Measurements from ENCODE around the gene ZNF101. TPM values are rescaled to one million over a fixed set of nuclear protein-coding genes. Genes with fewer than 3 reads are reported as not detected.

The ZNF101 gene
- total RNA-seq, 1 donor from 2014 or later = 11.0 TPM

DNA sequence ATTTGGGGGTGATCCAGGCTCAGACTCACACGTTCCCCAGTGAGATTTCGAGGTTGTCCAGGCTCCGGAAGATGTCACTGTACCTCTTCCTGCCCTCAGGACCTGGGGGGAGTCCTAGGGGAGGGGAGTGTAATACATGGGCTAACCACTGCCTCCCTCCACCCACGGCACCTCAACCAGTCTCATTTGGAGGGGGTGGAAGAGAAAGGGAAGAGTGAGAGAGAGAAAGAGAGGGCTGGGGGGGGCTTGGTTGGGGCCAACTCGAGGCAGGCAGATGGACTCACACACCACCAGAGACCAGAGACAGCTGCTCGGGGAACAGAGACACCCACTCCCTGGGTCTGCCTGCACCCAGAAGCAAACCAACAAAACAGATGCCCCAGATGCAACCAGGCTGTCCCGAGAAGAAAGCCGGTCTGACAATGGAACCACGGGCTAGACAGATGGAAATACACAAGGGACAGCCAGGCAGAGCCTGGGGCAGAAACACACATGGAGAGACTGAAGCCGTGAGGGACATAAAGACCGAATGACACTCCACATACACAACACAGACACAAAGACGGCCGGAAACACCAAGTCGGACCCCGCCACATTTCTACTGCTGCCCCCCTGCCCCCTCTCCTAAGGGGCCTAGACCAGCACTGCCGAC, 26.0 kb upstream of the ZNF101 start:
- no peak for DNase-seq (ENCODE audit: low read depth, low spot score)

DNA sequence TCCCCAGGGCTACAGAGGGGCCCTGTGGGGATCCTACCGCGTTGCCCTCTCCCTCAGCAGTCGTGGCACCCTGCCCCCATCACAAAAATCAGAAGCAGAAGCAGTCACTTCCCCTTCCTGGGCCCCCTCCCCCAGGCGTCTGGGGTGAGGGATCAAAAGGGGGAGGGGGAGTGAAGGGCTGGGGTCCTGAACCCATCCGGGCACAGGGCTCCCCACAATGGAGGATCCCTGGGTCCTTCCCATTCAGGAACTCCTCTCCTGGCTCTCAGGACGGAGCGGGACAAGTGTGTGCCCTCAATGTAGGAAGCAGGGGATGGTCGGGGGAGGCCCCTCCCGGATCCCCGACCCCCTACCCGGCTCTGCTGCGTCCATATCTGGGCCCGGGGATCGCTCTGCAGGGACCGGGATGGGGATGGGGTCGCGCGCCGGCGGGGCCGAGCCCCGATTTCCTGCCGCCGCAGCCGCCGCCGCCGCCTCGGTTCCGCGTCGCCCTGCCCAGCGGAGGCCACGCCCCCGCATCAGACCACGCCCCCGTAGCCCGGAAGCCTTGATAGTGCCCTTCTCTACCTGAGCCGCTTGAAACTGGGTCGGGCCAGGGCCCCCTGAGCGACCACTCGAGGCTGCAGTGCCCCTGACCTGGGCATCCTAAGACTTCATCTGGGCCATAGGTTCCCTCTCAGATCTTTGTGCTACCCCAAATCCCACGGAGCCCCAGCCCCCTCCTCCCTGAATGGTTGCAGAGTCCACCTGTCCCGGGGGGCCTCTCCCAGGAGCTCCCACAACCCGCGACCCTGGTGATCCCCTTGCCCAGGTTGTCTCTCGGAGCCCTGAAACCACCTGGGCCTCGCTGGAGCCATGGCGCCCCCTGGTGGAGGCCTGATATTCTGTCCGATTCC, 25.2 kb upstream of the ZNF101 start, which contains the start of gene GMIP:
TSS of gene GMIP (minus strand) at position 500 of the 896 bp plus-strand sequence. CDS start at position 372, 128 bp downstream.
- no peak for DNase-seq (ENCODE audit: low read depth, low spot score)

DNA sequence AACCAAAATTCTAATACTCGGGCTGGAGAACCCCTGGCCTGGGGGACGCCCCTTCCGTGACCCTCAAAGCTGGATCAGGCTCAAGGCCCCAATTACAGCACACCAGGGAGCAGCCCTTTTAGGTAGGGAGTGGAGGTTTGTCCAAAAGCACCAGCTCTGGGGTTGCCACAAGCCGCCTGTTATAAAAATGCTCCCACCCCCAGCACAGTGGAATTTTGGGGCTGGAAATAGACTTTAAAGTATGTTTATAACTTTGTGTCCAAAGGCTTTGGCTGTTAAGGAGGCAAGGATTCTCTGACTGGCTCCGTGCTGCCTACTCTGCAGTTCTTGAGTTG, 24.6 kb upstream of the ZNF101 start:
- DNase-seq (ENCODE audit: low read depth, low spot score) = no peak

DNA sequence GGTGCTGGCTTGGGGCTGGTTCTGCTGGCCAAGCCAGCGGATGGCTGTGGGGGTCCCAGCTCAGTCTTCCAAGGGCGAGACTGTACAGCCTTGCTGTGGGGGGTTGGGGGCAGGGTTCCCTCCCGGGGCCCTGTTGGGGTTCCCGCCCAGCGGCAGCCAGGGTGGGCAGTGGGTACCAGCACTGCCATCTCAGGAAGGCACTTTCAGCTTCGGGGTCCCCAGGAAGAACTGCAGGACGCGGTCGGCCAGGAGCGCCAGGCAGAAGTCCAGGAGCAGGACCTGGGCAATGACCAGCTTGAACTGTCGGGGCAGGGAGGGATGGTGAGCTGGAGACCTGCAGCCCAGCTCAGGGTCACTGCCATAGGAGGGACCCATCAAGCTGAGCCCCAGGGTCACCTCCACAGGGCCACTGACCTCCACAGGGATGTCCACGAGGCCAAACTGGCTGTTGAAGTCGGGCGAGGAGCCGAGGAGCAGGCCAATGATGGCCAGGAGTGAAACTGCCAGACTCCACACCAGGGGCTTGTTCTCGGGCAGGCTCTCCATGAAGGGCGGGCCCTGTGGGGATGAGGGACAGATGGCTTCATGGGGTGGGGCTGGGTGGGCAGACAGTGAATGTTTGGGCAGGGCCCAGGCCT, 23.3 kb upstream of the ZNF101 start:
- DNase-seq (ENCODE audit: low read depth, low spot score) = no peak

DNA sequence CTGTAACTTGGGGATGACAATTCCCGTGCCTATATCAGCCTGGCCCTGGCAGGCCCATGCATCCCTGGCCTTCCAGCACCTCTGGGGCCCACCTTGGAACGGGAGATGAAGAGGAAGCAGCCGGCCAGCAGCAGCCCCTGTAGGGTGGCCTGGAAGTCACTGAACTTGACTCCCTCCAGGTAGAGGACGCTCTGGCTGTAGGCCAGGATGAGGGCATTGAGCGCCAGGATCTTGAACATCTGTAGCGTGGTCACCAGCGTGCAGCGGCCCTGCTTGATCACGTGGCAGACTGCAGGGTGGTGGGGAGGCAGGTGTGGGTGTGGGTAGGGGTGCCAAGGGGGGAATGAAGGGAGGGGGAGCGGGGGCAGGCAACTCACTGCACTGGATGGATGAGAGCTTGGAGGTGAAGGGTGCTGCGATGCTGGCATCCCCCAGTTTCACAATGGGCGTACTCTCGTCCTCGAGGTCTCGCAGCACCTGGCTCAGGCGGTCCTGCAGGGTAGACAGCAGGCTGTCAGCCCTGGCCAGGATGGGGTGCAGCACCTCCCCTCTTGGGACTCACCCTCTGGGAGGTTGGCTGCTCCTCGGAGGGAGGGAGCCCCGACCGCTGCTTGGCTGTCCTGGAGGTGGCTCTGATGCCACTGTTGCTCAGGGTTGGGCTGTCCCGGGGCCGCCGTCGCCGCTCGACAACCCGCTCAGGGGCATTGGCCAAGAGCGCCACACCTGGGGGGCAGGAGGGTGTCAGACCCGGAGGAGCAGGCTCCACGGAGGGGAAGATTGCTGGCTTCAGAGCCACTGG, 21.4 kb upstream of the ZNF101 start:
- DNase-seq (ENCODE audit: low read depth, low spot score) = no peak

DNA sequence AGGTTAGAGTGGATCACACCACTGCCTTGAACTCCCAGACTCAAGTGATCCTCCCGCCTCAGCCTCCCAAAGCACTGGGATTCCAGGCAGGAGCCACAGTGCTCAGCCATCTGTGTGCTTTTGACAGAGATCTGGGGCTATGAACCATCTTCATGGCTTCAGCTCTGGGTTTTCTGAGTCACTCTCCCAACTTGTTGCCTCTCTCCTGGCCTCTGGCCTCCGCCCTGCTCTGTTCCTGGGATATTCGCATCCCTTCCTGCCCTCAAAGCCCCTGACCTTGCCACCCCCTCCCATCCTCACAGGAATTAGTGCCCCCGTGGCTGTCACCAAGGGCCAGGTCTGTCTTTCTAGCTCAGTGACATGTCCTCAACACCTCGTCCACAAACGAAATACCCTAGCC, 19.5 kb upstream of the ZNF101 start:
- DNase-seq (ENCODE audit: low read depth, low spot score) = no peak

DNA sequence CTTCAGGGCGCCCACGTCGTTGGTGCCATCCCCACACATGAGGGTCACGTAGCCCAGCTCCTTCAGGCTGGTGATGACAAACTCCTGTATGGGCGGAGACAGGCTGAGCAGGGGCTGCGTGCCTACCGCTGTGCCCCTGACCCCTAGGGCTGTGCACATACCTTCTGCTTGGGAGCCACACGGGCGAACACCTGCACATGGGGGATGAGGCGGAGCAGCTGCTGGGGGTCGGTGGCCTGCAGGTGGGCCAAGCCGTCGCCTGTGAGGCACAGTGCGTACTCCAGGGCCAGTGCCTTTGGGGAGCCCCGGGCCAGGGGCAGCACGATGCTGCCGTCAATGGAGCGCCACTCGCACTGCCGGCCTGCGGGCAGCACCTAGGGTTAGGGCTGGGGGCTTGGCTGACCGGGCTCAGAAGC, 19.1 kb upstream of the ZNF101 start:
- no peak for DNase-seq (ENCODE audit: low read depth, low spot score)

DNA sequence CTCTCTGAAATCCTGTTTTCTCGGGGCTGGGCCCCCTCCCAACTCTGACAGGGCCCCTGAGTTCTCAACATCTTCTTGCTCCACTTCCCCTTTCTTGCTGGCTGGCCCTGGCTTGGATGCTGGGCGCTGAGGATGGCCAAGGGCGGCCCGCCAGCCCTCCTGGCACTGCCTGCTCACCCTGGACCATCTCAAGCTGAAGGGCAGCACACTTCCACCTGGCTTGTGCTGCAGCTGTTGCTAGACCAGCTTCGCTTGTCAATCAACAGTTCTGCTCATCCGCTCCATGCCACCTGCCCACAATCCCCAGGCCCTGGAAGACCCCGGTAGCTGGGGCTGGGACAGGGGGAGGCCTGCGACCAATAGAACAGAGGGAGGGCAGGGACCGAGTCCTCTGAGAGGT, 18.3 kb upstream of the ZNF101 start:
- no peak for DNase-seq (ENCODE audit: low read depth, low spot score)

DNA sequence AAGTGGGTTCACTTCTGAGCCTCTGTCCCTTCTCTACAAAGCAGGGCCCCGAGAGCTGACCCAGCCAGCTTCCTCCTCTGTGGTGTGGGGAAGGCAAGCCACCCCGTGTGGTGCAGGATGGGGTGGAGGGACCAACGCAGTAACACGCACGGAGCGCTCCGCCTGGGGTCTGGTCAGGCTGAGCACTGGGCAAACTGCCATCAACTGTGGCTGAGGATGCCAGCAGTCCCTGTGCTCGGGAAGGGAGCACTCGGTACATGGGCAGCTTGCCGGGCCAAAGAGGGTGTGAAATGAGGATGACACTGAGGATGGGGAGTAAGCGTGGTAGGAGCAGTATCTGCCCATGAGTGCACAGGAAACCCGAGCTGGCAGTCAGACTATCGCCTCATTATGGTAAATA, 17.6 kb upstream of the ZNF101 start:
- no peak for DNase-seq (ENCODE audit: low read depth, low spot score)

DNA sequence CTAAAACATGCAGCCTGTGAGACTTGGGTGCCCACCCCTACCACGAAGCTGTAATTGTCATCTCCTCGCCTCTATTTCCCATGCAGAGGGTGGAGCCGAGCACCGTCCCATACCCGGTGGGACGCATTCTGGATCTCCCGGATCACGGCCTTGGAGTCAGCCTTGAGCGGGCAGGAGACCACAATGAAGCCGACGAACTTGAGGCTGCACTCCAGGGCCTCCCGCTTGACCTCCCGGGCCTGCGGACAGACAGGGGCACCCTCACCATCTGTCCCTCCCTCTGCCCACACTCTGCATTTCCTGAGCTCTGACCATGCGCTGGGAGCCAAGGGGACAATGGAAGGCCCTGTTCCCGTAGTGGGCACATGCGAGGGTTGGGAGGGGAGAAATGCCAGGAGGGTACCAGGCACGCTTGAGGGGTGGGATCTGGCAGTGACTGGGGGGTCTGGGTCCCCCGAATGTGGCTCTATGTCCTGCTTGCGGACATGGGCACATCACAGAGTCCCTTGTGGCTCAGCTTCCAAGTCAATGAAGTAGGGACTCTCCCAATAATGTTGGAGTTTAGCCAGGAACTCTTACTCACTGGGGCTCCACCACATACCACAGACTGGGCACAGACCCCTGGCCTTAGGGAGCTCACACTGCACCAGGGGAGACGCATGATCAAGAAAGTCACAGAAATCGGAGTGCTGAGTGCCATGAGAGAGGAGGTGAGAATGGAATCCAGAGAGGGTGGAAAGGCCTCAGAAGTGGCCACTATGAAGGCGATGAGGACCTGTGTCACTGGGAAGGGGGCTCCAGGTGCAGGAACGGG, 15.9 kb upstream of the ZNF101 start:
- DNase-seq (ENCODE audit: low read depth, low spot score) = no peak

DNA sequence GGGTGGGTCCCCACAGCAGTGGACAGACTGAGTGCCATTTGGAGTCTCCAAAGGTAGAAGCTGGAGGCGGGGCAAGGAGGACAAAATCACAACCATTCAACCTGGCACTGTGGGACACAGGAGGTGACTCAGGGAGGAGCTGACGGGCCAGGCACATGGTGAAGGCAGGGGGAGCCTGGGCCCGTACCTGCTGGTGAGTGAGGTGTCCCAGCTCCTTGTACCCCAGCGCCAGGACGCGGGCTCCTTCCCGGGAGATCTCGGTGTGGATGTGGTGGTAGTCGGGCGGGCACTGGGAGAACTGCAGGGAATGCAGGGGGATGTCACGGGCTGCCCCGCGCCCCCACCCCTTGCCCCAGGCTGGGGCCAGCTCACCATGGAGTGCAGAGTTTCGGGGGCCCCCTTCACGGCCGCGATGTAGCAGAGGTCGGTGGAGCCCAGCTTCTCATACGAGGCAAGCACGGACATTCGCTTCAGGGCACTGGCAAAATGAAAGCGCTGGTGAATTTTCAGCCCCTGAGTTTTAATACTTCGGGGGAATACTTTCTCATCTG, 15.0 kb upstream of the ZNF101 start:
- no peak for DNase-seq (ENCODE audit: low read depth, low spot score)

DNA sequence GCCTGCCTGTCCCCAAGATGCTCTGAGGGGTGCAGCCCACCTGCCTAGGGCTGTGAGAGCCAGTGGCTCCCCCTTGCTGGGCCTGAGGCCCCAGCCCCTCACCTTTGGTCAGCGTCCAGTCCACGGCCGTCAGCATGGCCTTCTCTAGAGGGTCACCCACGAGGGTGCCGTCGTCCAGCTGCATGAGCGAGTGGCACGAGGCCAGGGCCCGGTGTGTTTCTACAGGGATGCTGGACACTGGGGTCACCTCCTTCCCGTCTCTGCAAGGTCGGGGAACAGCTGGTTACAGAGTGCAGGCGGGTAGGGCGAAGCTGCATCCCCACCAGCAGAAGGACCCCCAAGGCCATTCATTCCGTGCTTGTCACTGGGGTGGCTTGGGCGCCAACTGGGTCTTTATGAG, 14.2 kb upstream of the ZNF101 start:
- DNase-seq (ENCODE audit: low read depth, low spot score) = no peak

DNA sequence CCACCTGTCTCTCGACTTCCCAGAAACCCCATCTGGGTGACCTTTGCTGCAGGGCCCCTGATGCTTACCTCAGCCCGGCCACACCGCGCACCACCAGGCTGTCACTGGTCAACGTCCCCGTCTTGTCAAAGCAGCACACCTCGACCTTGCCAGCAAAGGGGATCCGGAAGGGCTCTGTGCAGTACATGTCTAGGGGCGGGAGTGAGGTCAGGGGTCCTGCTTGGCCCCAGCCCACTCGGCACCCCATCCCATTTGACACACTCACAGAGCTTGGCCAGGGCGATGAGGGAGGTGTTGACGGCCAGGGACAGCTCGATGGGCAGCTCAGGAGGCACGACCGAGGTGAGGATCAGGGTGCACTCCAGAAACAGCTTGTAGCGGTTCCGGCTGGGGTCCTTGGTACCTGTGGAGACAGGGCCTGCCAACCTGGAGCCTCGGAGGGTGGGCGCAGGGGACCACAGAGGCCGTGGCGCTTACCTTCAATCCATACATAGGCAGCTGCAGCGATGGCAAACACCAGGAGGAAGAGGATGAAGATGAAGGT, 13.5 kb upstream of the ZNF101 start:
- no peak for DNase-seq (ENCODE audit: low read depth, low spot score)

DNA sequence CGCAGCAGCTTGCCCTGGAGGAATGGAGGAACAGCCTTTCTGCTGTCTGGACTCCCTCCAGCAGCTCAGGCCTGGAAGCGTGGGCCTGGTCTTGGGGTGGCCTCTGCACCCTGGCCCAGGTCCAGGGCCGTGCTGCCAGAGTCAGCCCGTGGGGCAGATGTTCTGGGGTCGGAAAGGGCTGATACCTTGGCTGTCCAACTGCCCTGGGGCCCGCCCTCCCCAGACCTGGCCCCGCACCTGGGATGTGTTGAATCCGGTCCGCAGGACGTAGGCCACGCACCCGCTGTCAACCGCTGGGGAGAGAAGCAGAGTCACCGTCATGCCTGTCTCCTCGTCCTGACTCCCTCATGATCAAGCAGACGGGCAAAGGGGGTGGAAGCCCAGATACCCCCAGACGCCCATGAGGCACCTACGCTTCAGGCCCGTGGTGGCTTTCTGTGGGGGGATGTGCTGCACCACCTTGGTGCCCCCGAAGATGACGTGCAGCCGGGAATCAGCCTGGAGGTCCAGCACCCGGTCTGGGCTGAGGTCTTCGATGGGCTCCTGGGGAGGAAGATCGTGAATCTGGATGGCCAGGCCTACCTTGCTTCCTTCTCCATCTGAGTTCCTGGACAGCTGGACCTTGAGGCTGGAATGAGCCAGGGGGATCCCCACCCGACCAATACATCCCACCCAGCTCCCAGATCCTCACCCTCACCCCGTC, 12.8 kb upstream of the ZNF101 start:
- no peak for DNase-seq (ENCODE audit: low read depth, low spot score)

DNA sequence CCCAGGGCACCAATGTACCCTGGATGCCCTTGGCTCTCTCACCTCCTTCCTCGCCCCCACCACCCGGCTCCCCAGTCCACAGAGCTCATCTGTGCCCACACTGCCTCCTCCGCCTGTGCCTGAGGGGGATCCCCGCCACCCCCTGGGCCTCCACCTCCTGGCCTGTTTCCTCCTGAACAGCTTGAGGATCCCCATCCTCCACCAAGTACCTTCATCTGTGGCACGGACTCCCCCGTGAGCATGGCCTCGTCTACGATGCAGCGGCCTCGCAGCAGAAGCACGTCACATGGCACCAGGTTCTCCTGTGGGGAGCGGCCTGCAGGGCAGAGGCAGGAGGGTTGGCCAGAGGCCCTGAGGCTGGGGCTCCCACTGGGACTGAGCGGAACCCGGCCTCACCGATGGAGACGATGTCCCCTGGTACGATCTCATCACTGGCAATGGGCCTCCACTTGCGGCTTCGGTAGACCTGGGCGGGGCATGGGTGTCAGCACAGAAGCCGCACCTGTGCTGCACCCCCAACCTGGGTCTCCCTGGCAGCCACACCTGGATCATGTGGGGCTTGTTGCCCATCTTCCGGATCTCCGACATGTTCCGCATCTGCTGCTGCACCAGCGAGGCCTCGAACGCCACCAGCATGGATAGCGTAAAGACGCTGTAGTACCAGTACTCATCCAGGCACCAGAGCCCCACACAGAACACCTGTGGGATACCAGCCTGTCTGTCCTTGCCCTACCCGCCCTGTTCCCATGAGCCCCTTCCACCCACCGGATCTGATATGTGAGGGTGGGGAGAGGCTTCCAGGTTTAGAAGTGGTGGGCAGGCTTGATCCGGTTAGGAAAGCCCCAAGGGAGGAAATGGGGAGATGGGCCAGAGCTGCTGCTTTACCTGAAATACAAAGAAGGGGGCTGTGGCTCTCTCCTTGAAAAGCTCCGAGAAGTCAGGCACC, 11.9 kb upstream of the ZNF101 start:
- no peak for DNase-seq (ENCODE audit: low read depth, low spot score)

DNA sequence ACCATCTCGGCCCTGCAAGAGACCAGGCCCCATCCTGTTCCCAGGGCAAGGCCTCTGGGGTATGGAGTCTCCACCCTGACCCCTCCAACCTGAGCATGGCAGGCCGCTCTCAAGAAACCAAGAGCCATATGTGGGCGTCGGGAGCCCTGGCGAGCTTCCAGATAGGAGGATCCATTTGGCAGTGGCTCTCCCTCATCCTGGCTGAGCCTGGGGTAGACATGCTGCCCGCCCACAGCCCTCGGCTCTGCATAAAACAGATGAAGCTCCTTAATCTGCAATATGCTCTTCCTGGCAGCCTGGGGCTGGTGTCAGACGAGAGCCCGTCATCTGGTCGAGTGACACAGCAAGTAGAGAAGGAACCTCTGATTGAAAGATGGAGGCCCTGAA, 11.2 kb upstream of the ZNF101 start:
- no peak for DNase-seq (ENCODE audit: low read depth, low spot score)

DNA sequence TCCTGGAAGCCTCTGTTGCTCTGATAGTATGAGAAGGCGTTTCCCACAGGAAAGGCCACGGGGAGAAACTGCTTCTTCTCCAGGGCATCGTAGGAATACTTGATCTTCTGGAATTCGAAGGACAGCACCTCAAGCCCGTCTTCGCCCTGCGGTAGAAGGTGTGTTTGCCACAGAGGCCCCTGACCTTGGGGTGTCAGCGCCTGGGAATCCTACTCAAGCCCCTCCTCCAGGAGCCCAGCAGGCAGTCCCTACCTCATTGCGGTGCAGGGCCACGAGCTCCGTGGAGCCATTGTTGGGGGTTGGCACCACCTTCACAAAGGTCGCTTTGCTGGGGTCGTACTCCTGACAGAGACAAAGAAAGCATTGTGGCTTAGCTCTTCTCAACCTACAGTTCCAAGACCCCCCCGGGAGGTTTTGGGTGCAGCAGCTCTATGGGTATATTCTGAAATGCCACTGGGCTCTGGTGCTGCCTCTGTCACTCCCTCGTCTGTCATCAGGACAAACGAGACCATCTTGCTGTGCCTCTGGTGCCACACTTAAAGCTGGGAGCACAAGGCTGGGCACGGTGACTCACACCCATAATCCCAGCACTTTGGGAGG, 8.9 kb upstream of the ZNF101 start:
- no peak for DNase-seq (ENCODE audit: low read depth, low spot score)

DNA sequence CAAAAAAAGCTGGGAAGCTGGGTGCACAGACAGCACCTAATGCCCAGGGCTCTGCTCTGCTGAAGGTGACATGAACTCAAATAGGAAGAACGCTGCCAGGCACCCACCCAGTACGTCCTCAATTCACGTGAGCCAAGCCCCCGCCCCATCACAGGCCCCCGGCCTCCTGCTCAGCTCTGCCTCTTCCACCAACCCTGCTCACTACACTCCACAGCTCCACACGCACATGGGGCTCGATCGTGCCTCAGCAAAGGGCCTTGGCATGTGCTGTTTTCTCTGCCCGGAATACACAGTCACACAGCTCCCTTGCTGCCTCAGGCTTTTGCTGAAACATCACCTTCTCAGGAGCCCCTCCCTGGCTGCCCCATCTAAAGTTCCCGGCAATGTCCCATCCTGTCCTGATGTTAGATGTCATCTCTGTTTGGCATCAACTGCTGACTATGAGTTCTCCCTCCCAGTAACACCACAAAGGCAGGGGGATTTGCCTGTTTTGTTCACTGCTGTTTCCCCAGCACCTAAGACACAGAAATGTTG, 7.4 kb upstream of the ZNF101 start:
- no peak for DNase-seq (ENCODE audit: low read depth, low spot score)
